Ovary (tissue), 10 donors: ENCODE measurements around the gene PKNOX1. TPM values are rescaled to one million over a fixed set of nuclear protein-coding genes. Genes with fewer than 3 reads are reported as not detected.
A peak's percentile ranks its signal among the peaks of the same experiment; 100 is the strongest.
"Not testable (repeated sequence)": the region's sequence is repeated elsewhere in the genome, so short reads cannot be mapped to it uniquely, and the experiment has no call there.

Source experiments
- DNase-seq, 5 donors: peaks; one replicate each; pipeline ENCODE4 v3.0.0-alpha.2; 2019 to 2020
- H3K27ac ChIP-seq, 2 donors: fragments of 200-600 bp; one replicate each; pipeline versions ENCODE4 v1.5.1 to v1.8.0; 2019 to 2022
- H3K27me3 ChIP-seq: fragments of 200-600 bp; one replicate; pipeline ENCODE4 v1.8.0; 2022
- H3K36me3 ChIP-seq: fragments of 200-600 bp; sonication (generic); one replicate; pipeline ENCODE4 v1.5.1; 2019
- H3K4me1 ChIP-seq: one replicate; pipeline ENCODE4 v1.8.1; 2013; ENCODE audit warnings: mild to moderate bottlenecking, moderate library complexity; ENCODE audit not compliant: insufficient read depth
- H3K4me3 ChIP-seq: fragments of 200-600 bp; sonication (generic); one replicate; pipeline ENCODE4 v1.5.1; 2017
- H3K9me3 ChIP-seq, 2 donors: fragments of 200-600 bp in 1 of 2; sonication (generic) in 1 of 2; one replicate each; pipeline versions ENCODE4 v1.5.1 to v1.8.1; 2013 to 2019; ENCODE audit warnings: mild to moderate bottlenecking in 1 of 2, moderate library complexity in 1 of 2
- CTCF ChIP-seq, 3 donors: fragments of 450-650 bp in 2 of 3; fragments of 200-600 bp in 1 of 3; IDR thresholded peaks; one replicate each; pipeline versions ENCODE4 v1.5.1 to v1.8.0; 2016 to 2022; ENCODE audit warnings: antibody characterized with exemption in 3 of 3, mild to moderate bottlenecking in 1 of 3
- EP300 ChIP-seq: sonication (generic); formaldehyde crosslinking; IDR thresholded peaks from one replicate; pipeline ENCODE4 v1.6.1; 2017; ENCODE audit warnings: antibody characterized with exemption
- POLR2A ChIP-seq: fragments of 450-650 bp; IDR thresholded peaks from one replicate; pipeline ENCODE4 v1.6.1; 2017; ENCODE audit warnings: antibody characterized with exemption, mild to moderate bottlenecking, moderate library complexity
- WGBS, 3 donors: extraction: QIAGEN DNeasy Blood & Tissue Kit in 1 of 3; methylation state at CpG; one replicate each; pipeline versions ENCODE4 v1.1.5 to v1.1.7; 2013 to 2017; 5-methylcytosine and 5-hydroxymethylcytosine counted together
- intact Hi-C, 4 donors: fragments of 100-400 bp; cut with DNase I; formaldehyde crosslinking; loops; one replicate each; pipeline versions ENCODE4 v1.11.0 to v1.15.1; 2022 to 2023
- long read RNA-seq, 3 donors: library from polyadenylated mRNA in 2 of 3; unstranded in 2 of 3; transcript quantifications; one replicate each; pipeline ENCODE4 v2.0.0 and lab custom pipeline, GENCODE V29; 2021 to 2026
- polyA plus RNA-seq, 2 donors: library from polyadenylated mRNA; stranded (reverse); fragments of 200-250 nt in 1 of 2; fragments of 350-450 nt in 1 of 2; fragmentation: Illumina TruSeq in 1 of 2; extraction: RNeasy Lipid Tissue Mini Kit (QIAGEN cat#74804) in 1 of 2; gene quantifications; one replicate each; pipeline ENCODE4 v1.2.3, GENCODE V29; 2013 to 2014
- total RNA-seq, 7 donors: library from RNA; depleted of rRNA in 2 of 7; stranded (reverse); fragments of >200 nt in 2 of 7; fragmentation: NEBNext Ultra II Directional in 3 of 7; extraction: Animal tissue kit (Norgen Biotek cat#: 25700) in 3 of 7; gene quantifications; one replicate each; pipeline versions ENCODE4 v1.1.0 to v1.2.4, GENCODE V29; 2016 to 2023
- donor health status: DM: no; HTN: no; CAD: no; lungs with moderate emphysema.
- donor health status: DM: no; HTN: no; CAD: no.
- donor health status: Bipolar disorder and iron deficiency.
- donor health status: DM: yes; HTN: yes; CAD: no.
- donor health status: DM: no; HTN: no; CAD: no.
- donor health status: DM: yes; HTN: yes; CAD: no.

PKNOX1 gene
- total RNA-seq, result 10 to 100 TPM in 6 of 7 donors, 1 to 10 TPM in 1; 7.0 to 50.9 (median 31.0) TPM
- polyA plus RNA-seq, result 10 to 100 TPM; 11.0 to 22.8 TPM
- long read RNA-seq, donor 1, full-length matches to known transcripts, result 20 of 33 reads
- long read RNA-seq, donor 1, partial matches to known transcripts, result 7 of 33 reads
- long read RNA-seq, donor 1, other reads (novel, unspliced or antisense), result 6 of 33 reads
- long read RNA-seq, donor 2, full-length matches to known transcripts, result 4 of 4 reads
- long read RNA-seq, donor 2, partial matches to known transcripts, result 0 of 4 reads
- long read RNA-seq, donor 2, other reads (novel, unspliced or antisense), result 0 of 4 reads
- long read RNA-seq, donor 3, full-length matches to known transcripts, result 16 of 28 reads
- long read RNA-seq, donor 3, partial matches to known transcripts, result 10 of 28 reads
- long read RNA-seq, donor 3, other reads (novel, unspliced or antisense), result 2 of 28 reads

GRCh38 chr21:42973991-42974831 is at the start of gene PKNOX1:
Gene PKNOX1 (plus strand): TSS chr21:42974562. CDS start chr21:43004382, 29,820 bp downstream.
- peak; percentile 98 to 99 (median 98) for DNase-seq
- intact Hi-C loops, result loop anchor here in 1 of 4 donors (5.0 to 10.0 kb wide), 2 partner anchors 79 to 753 kb away; partner anchors contain the start of gene NDUFV3
- Histone ChIP-seq H3K36me3 (no peaks in the 10 kb centered on the region), H3K4me1 (no peaks in the 10 kb centered on the region), H3K4me3 (peak within 1 kb of the TSS; percentile 79), H3K27ac (peak within 1 kb of the TSS; percentile 99), H3K9me3 (no peaks in the 10 kb centered on the region), H3K27me3 (no peaks in the 10 kb centered on the region)
- 0 to 1% (median 0%) methylated on average over 49 to 106 of the region's 106 CpGs for WGBS, 3 donors
- TF ChIP-seq CTCF (IDR thresholded peaks at IDR 0.05) (no peak), POLR2A (peak; percentile 59), EP300 (peak; percentile 47)

GRCh38 chr21:42925114-42925926 is 49.0 kb upstream of the PKNOX1 start, which contains the start of gene ERVH48-1:
Gene ERVH48-1 (minus strand): TSS chr21:42925630. CDS start chr21:42919006, 6,624 bp downstream.
- 87 to 89% (median 88%) methylated on average over 27 to 29 of the region's 29 CpGs for WGBS, 3 donors

GRCh38 chr21:42927474-42928200 is 46.7 kb upstream of the PKNOX1 start:
- H3K27ac ChIP-seq, H3K27me3 ChIP-seq, H3K4me1 ChIP-seq, H3K4me3 ChIP-seq, H3K36me3 ChIP-seq, H3K9me3 ChIP-seq, intact Hi-C loops: not testable (repeated sequence)
- WGBS, 3 donors, result 92 to 93% (median 93%) methylated on average over 23 of the region's 23 CpGs
- peak in 1 of 5 donors; percentile 28 for DNase-seq

More at GRCh38 chr21:42925114-42925926, 49.0 kb upstream of the PKNOX1 start, which contains the start of gene ERVH48-1:
- Histone ChIP-seq H3K4me1 (no peaks in the 10 kb centered on the region), H3K36me3 (no peaks in the 10 kb centered on the region), H3K9me3 (no peaks in the 10 kb centered on the region), H3K27me3 (no peaks in the 10 kb centered on the region), H3K4me3 (no peak within 1 kb of the TSS), H3K27ac (no peak within 1 kb of the TSS)
- no peak for TF ChIP-seq POLR2A
- no peak for TF ChIP-seq CTCF (IDR thresholded peaks at IDR 0.05)
- no peak for TF ChIP-seq EP300
- intact Hi-C loops, result no loop called here
- DNase-seq, result peak in 1 of 5 donors; percentile 33

GRCh38 chr21:42929969-42930368 is 44.4 kb upstream of the PKNOX1 start:
- intact Hi-C loops, result no loop called here
- H3K4me1 ChIP-seq, result peaks cover 6% of the 10 kb centered on the region
- 75 to 81% (median 79%) methylated on average over 3 of the region's 3 CpGs for WGBS, 3 donors
- no peak overlapping the region for H3K4me3 ChIP-seq
- DNase-seq, result no peak
- H3K36me3 ChIP-seq, result no peaks in the 10 kb centered on the region
- no peak overlapping the region for H3K27ac ChIP-seq
- H3K9me3 ChIP-seq, result no peaks in the 10 kb centered on the region
- no peaks in the 10 kb centered on the region for H3K27me3 ChIP-seq
- TF ChIP-seq POLR2A, result no peak
- no peak for TF ChIP-seq CTCF (IDR thresholded peaks at IDR 0.05)
- no peak for TF ChIP-seq EP300
